Common myeloid progenitor, CD34-positive (primary cell): ENCODE results near the gene S100A11.

ENCODE experiments used
- CTCF ChIA-PET: fragments of 350-600 bp; sonication (Branson Sonifier 250); formaldehyde crosslinking; loops from one replicate; lab custom pipeline; 2021; ENCODE audit warnings: antibody characterized with exemption; lab: Charles Lee
- POLR2A ChIA-PET: fragments of 350-600 bp; sonication (Branson Sonifier 250); formaldehyde crosslinking; loops from one replicate; lab custom pipeline; 2021; ENCODE audit warnings: antibody characterized with exemption; lab: Charles Lee
- DNase-seq, 3 donors: peaks; one replicate each; pipeline versions ENCODE4 v3.0.0 to v3.0.0-alpha.2; 2013
- H3K27ac ChIP-seq, 2 experiments: 1 replicate in 1 of 2; 2 replicates in 1 of 2; pipeline ENCODE4 v1.7.0; 2013; ENCODE audit warnings: inconsistent platforms in 2 of 2, low read length in 2 of 2, mild to moderate bottlenecking in 2 of 2, low read depth in 1 of 2, moderate library complexity in 1 of 2; ENCODE audit not compliant: severe bottlenecking in 2 of 2, insufficient read depth in 1 of 2, poor library complexity in 1 of 2
- H3K27me3 ChIP-seq, 5 experiments: replicated peaks in 2 of 5; 1 replicate in 3 of 5; 2 replicates in 2 of 5; pipeline versions ENCODE4 v1.6.1 to v1.7.0; 2013; ENCODE audit warnings: low read length in 4 of 5, mild to moderate bottlenecking in 2 of 5, moderate library complexity in 2 of 5, inconsistent platforms in 1 of 5; ENCODE audit not compliant: insufficient read depth in 5 of 5, control insufficient read depth in 4 of 5
- H3K36me3 ChIP-seq, 4 experiments: 1 replicate in 2 of 4; 2 replicates in 2 of 4; pipeline versions ENCODE4 v1.6.1 to v1.7.0; 2013; ENCODE audit warnings: low read length in 3 of 4, control low read depth in 1 of 4, mild to moderate bottlenecking in 1 of 4; ENCODE audit not compliant: control insufficient read depth in 4 of 4, insufficient read depth in 4 of 4
- H3K4me1 ChIP-seq, 4 experiments: 1 replicate in 3 of 4; 2 replicates in 1 of 4; pipeline versions ENCODE4 v1.6.1 to v1.7.1; 2013; ENCODE audit warnings: low read length in 3 of 4, mild to moderate bottlenecking in 3 of 4, control low read depth in 1 of 4, inconsistent platforms in 1 of 4, moderate library complexity in 1 of 4; ENCODE audit not compliant: control insufficient read depth in 4 of 4, insufficient read depth in 4 of 4; ENCODE audit errors: control extremely low read depth in 1 of 4
- H3K4me3 ChIP-seq, 7 experiments: 1 replicate in 4 of 7; 2 replicates in 3 of 7; pipeline versions ENCODE4 v1.5.1 to v1.7.0; 2013; ENCODE audit warnings: mild to moderate bottlenecking in 7 of 7, low read length in 6 of 7, moderate library complexity in 6 of 7, inconsistent platforms in 2 of 7, low read depth in 2 of 7, control low read depth in 1 of 7; ENCODE audit not compliant: insufficient read depth in 4 of 7, control insufficient read depth in 1 of 7; ENCODE audit errors: extremely low read depth in 1 of 7
- H3K9me3 ChIP-seq, 5 experiments: 1 replicate in 4 of 5; 2 replicates in 1 of 5; pipeline versions ENCODE4 v1.6.1 to v1.7.1; 2013; ENCODE audit warnings: low read length in 4 of 5, mild to moderate bottlenecking in 2 of 5, inconsistent platforms in 1 of 5, low read depth in 1 of 5, moderate library complexity in 1 of 5; ENCODE audit not compliant: control insufficient read depth in 4 of 5, insufficient read depth in 2 of 5; ENCODE audit errors: control extremely low read depth in 1 of 5
- WGBS: methylation state at CpG from one replicate; pipeline ENCODE4 v1.1.5; 2013; ENCODE audit not compliant: insufficient coverage; 5-methylcytosine and 5-hydroxymethylcytosine counted together

The S100A11 gene

GRCh38 chr1:152042030-152042429 is 5.2 kb upstream of the S100A11 start:
- H3K4me3 ChIP-seq, result no peak overlapping the region
- ChIA-PET CTCF (interaction anchor here (1.2 to 1.5 kb wide), 5 partner anchors 10 to 144 kb away, joined by 3 to 6 read pairs (median 4); no protein-coding TSS in a partner anchor), POLR2A (no interaction called here)
- peaks cover 4 to 28% (median 12%) of the 10 kb centered on the region in 4 experiments for H3K4me1 ChIP-seq
- H3K9me3 ChIP-seq, result no peaks in the 10 kb centered on the region
- WGBS, result 100% methylated on average over 1 of the region's 1 CpG
- H3K27me3 ChIP-seq, result peaks cover 0 to 3% (median 0%) of the 10 kb centered on the region in 5 experiments
- DNase-seq, result no peak
- no peak overlapping the region for H3K27ac ChIP-seq
- H3K36me3 ChIP-seq, result no peaks in the 10 kb centered on the region

- Histone ChIP-seq H3K27me3 (peaks cover 0 to 3% (median 0%) of the 10 kb centered on the region in 5 experiments), H3K36me3 (no peaks in the 10 kb centered on the region), H3K9me3 (no peaks in the 10 kb centered on the region), H3K4me3 (no peak overlapping the region), H3K27ac (no peak overlapping the region), H3K4me1 (peaks cover 19 to 35% (median 28%) of the 10 kb centered on the region in 4 experiments)
- ChIA-PET POLR2A (no interaction called here), CTCF (interaction anchor here (1.2 to 1.5 kb wide), 2 partner anchors 36 to 145 kb away, joined by 4 read pairs; no protein-coding TSS in a partner anchor)
- WGBS, result 83% methylated on average over 1 of the region's 1 CpG
- no peak for DNase-seq
Measured at GRCh38 chr1:152039886-152040285, 3.1 kb upstream of the S100A11 start.

- peaks cover 0 to 3% (median 0%) of the 10 kb centered on the region in 5 experiments for H3K27me3 ChIP-seq
- POLR2A ChIA-PET, result no interaction called here
- 100% methylated on average over 1 of the region's 1 CpG for WGBS
- H3K36me3 ChIP-seq, result no peaks in the 10 kb centered on the region
- H3K9me3 ChIP-seq, result no peaks in the 10 kb centered on the region
- H3K27ac ChIP-seq, result no peak overlapping the region
- CTCF ChIA-PET, result interaction anchor here (1.2 to 1.5 kb wide), 2 partner anchors 36 to 145 kb away, joined by 4 read pairs; no protein-coding TSS in a partner anchor
- no peak overlapping the region for H3K4me3 ChIP-seq
- peaks cover 21 to 40% (median 32%) of the 10 kb centered on the region in 4 experiments for H3K4me1 ChIP-seq
- no peak for DNase-seq
Measured at GRCh38 chr1:152039461-152039860, 2.7 kb upstream of the S100A11 start.

- peaks cover 0 to 3% (median 0%) of the 10 kb centered on the region in 5 experiments for H3K27me3 ChIP-seq
- no peak overlapping the region for H3K4me3 ChIP-seq
- no peak overlapping the region for H3K27ac ChIP-seq
- H3K9me3 ChIP-seq, result no peaks in the 10 kb centered on the region
- peaks cover 26 to 46% (median 37%) of the 10 kb centered on the region in 4 experiments for H3K4me1 ChIP-seq
- 93% methylated on average over 7 of the region's 10 CpGs for WGBS
- peaks cover 0 to under 1% (median 0%) of the 10 kb centered on the region in 4 experiments for H3K36me3 ChIP-seq
- CTCF ChIA-PET, result interaction anchor here (1.2 to 5.3 kb wide), 2 partner anchors 8 to 35 kb away, joined by 4 to 57 read pairs; no protein-coding TSS in a partner anchor
- POLR2A ChIA-PET, result no interaction called here
- DNase-seq, result no peak
Measured at GRCh38 chr1:152038871-152039270, 2.1 kb upstream of the S100A11 start.

DNA sequence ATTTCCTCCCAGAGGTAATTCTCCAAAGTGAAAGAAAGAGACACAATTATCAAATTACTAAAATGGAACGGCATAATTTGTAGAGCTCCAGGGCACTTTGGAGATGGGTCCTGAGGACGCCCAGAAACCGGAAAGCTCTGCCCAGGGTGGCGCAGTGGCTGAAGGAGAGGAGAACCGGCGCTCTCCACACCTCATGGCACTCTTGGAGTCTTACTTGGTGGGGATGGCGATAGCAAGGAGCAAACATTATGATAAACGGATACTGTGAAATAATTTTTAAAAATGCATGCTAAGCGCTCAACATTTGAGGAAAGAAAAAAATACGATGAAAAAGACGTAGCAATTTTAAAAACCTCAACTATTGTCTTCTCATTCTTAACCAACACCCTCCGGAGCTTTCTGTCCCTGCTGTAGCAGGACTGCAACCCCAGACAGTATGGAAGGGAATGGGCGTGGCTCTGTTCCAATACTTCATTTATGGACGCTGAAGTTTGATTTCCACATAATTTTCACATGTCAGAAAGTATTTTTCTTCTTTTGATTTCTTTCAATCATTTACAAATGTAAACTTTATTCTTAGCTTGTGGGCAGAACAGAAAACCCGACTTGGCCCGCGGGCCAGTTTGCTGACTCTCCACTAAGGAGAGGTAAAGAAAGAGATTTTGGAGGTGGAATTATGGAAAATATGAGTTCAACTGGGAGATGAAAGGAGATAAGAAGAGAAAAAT is 1.1 kb downstream of the S100A11 start:
- H3K4me1 ChIP-seq, result peaks cover 29 to 52% (median 42%) of the 10 kb centered on the region in 4 experiments
- H3K27ac ChIP-seq, result peak overlapping the region; percentile 14 to 80
- WGBS, result 58% methylated on average over 9 of the region's 17 CpGs
- DNase-seq, result peak in 1 of 3 donors; percentile 32
- POLR2A ChIA-PET, result interaction anchor here (1.7 to 1.8 kb wide), 2 partner anchors 12 kb away, joined by 4 to 21 read pairs; no protein-coding TSS in a partner anchor
- H3K9me3 ChIP-seq, result no peaks in the 10 kb centered on the region
- peak overlapping the region in 6 of 7 experiments; percentile 76 to 92 (median 83) for H3K4me3 ChIP-seq
- CTCF ChIA-PET, result interaction anchor here (0.7 to 5.3 kb wide), 5 partner anchors 12 to 49 kb away, joined by 3 to 57 read pairs (median 5); no protein-coding TSS in a partner anchor
- H3K27me3 ChIP-seq, result no peaks in the 10 kb centered on the region
- H3K36me3 ChIP-seq, result peaks cover 2 to 27% (median 13%) of the 10 kb centered on the region in 4 experiments

DNA sequence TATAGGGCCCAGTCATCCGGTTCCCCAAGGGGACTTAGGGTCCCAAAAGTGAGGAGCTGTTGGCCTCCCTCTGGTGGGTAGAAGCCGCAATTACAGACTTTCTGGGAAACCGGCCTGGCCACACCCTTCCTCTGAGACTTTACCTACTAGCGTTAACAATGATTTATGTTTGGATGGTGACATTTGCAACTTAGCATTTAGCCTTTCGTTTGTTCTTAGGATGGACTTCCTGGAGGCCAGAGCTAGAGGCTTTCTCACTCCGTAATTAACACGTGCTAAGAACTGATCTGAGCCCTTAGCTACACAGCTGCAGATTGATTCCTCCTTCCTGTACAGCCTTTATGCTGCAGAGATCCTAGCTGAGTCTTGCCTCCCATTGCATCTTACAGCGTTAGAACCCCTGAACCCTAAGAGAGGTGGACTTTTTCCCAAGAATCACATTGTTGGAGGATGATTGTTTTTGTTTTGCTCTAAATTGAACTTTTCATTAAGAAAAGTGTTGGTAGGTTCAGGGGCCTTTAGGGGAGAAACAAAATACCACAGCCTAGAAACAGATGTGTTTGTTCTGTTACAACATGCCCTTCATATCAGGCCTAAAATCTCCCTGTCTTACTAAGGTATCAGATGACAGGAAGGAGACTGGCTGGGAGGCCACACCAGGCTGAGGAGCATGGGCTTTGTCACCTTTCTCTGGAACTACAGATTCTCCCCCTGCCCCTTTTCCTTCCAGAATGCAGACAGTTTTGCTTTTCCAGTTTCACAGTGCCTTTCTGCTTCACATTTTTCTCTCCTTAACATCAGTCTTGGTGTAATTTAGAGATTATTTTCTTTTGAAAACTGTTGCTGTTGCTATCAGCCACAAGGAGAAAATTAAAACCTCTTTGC is 1.9 kb downstream of the S100A11 start:
- ChIA-PET POLR2A (interaction anchor here (1.7 kb wide), 1 partner anchor 13 kb away, joined by 4 read pairs; no protein-coding TSS in a partner anchor), CTCF (interaction anchor here (0.7 to 5.3 kb wide), 12 partner anchors 11 to 263 kb away, joined by 3 to 57 read pairs (median 4); no protein-coding TSS in a partner anchor)
- peaks cover 2 to 27% (median 13%) of the 10 kb centered on the region in 4 experiments for H3K36me3 ChIP-seq
- peak; percentile 65 to 82 (median 71) for DNase-seq
- no peaks in the 10 kb centered on the region for H3K9me3 ChIP-seq
- WGBS, result 6% methylated on average over 5 of the region's 8 CpGs
- peak overlapping the region; percentile 14 to 80 for H3K27ac ChIP-seq
- H3K27me3 ChIP-seq, result no peaks in the 10 kb centered on the region
- H3K4me3 ChIP-seq, result peak overlapping the region in 6 of 7 experiments; percentile 76 to 92 (median 83)
- peaks cover 29 to 52% (median 42%) of the 10 kb centered on the region in 4 experiments for H3K4me1 ChIP-seq
